ENCODE measurements around the gene TCEA3. TPM values are rescaled to one million over a fixed set of nuclear protein-coding genes. Genes with fewer than 3 reads are reported as not detected.
A peak's percentile ranks its signal among the peaks of the same experiment; 100 is the strongest.

The TCEA3 gene
- total and polyA plus RNA-seq, 2 experiments from 2014 or later = not detected

DNA sequence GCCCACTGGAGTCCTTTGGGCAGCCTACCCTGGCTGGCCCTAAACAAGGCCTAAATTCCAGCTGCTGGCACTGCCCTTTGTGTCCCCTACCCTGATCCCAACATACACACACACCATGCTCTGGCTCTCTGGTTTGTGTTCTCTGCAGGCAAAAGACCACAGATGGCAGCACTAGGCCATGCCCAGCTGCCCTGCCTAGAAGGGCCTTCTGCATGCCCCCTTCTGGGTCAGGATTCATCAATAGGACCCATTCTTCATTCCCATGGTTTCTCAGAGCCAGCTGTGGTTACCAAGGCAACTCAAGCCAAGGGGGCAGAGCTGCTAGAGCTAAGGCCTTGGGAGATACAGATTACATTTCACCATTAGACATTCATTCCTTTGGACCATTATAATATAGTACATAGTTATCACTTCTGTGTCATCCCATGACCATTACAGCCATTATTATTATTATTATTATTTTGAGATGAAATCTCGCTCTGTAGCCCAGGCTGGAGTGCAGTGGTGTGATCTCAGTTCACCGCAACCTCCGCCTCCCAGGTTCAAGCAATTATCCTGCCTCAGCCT is 42.0 kb upstream of the TCEA3 start:
- H3F3A ChIP-seq (replicated peaks; ENCODE audit: low read depth) = no peaks in the 10 kb centered on the region
- no peak for DNase-seq (ENCODE audit: low spot score)
- H3K4me1 ChIP-seq (ENCODE audit: insufficient read depth) = no peaks in the 10 kb centered on the region
- H3K27me3 ChIP-seq (ENCODE audit: insufficient read depth) = no peaks in the 10 kb centered on the region
- no peak overlapping the region for H3K27ac ChIP-seq (ENCODE audit: low read depth)
- no peaks in the 10 kb centered on the region for H3K9me3 Mint-ChIP-seq
- peaks cover 22% of the 10 kb centered on the region for H3K79me2 ChIP-seq (replicated peaks; ENCODE audit: insufficient read depth)
- peaks cover 4% of the 10 kb centered on the region; the same call in 2 of the 3 replicates for H3K4me1 Mint-ChIP-seq
- TF ChIP-seq POLR2AphosphoS5 (IDR thresholded peaks at IDR 0.05; ENCODE audit: low read depth) = no peak
- no peak for TF ChIP-seq EZH2phosphoT487 (IDR thresholded peaks at IDR 0.05; ENCODE audit: unreplicated experiment)
- TF ChIP-seq, protein P1, sequence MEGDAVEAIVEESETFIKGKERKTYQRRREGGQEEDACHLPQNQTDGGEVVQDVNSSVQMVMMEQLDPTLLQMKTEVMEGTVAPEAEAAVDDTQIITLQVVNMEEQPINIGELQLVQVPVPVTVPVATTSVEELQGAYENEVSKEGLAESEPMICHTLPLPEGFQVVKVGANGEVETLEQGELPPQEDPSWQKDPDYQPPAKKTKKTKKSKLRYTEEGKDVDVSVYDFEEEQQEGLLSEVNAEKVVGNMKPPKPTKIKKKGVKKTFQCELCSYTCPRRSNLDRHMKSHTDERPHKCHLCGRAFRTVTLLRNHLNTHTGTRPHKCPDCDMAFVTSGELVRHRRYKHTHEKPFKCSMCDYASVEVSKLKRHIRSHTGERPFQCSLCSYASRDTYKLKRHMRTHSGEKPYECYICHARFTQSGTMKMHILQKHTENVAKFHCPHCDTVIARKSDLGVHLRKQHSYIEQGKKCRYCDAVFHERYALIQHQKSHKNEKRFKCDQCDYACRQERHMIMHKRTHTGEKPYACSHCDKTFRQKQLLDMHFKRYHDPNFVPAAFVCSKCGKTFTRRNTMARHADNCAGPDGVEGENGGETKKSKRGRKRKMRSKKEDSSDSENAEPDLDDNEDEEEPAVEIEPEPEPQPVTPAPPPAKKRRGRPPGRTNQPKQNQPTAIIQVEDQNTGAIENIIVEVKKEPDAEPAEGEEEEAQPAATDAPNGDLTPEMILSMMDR (conservative IDR thresholded peaks at IDR 0.05; ENCODE audit: low read depth in 2 of 2) = 0 out of 4 replicates have a peak, but pooled peaks of 1 of the 2 experiments have one; percentile 11
- no peak for TF ChIP-seq NANOG (IDR thresholded peaks at IDR 0.05; ENCODE audit: borderline replicate concordance)
- TF ChIP-seq, protein P2, sequence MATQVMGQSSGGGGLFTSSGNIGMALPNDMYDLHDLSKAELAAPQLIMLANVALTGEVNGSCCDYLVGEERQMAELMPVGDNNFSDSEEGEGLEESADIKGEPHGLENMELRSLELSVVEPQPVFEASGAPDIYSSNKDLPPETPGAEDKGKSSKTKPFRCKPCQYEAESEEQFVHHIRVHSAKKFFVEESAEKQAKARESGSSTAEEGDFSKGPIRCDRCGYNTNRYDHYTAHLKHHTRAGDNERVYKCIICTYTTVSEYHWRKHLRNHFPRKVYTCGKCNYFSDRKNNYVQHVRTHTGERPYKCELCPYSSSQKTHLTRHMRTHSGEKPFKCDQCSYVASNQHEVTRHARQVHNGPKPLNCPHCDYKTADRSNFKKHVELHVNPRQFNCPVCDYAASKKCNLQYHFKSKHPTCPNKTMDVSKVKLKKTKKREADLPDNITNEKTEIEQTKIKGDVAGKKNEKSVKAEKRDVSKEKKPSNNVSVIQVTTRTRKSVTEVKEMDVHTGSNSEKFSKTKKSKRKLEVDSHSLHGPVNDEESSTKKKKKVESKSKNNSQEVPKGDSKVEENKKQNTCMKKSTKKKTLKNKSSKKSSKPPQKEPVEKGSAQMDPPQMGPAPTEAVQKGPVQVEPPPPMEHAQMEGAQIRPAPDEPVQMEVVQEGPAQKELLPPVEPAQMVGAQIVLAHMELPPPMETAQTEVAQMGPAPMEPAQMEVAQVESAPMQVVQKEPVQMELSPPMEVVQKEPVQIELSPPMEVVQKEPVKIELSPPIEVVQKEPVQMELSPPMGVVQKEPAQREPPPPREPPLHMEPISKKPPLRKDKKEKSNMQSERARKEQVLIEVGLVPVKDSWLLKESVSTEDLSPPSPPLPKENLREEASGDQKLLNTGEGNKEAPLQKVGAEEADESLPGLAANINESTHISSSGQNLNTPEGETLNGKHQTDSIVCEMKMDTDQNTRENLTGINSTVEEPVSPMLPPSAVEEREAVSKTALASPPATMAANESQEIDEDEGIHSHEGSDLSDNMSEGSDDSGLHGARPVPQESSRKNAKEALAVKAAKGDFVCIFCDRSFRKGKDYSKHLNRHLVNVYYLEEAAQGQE (IDR thresholded peaks at IDR 0.05; ENCODE audit: unreplicated experiment) = no peak
- no peak overlapping the region for H3K27ac Mint-ChIP-seq
- no peak overlapping the region for H3K4me3 Mint-ChIP-seq
- no peak for ATAC-seq
- no peaks in the 10 kb centered on the region for H3K36me3 Mint-ChIP-seq (ENCODE audit: low read depth)
- no peak overlapping the region for H2AFZ ChIP-seq
- no peak overlapping the region for H3K4me2 ChIP-seq
- H3K4me3 ChIP-seq = no peak overlapping the region
- no peaks in the 10 kb centered on the region; the same call in 1 of the 2 replicates for H3K36me3 ChIP-seq (ENCODE audit: insufficient read depth)
- H4K20me1 ChIP-seq (replicated peaks; ENCODE audit: insufficient read depth) = peaks cover 47% of the 10 kb centered on the region
- H3K27me3 Mint-ChIP-seq (ENCODE audit: insufficient read depth, low read depth, poor library complexity) = peaks cover 4% of the 10 kb centered on the region
- H3K9me2 ChIP-seq (ENCODE audit: insufficient read depth) = no peaks in the 10 kb centered on the region

DNA sequence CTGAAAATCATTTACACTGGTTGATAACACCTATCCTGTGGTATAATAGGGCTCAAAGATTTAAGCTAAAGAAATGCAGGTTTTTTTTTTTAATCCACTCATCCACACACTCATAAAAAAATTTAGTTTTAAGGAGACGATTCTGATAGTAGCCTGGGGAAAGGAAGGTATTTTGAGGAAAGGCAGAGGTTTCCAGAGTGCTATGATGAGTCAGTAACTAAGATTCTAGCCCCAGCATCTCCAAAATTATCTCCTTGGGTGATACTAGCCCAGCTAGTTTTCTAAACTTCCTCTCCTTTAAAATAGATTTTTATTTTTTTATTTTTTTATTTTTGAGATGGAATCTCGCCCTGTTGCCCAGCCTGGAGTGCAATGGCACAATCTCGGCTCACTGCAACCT is 38.7 kb upstream of the TCEA3 start:
- Mint-ChIP-seq H3K4me1 (peaks cover 5% of the 10 kb centered on the region; the same call in 2 of the 3 replicates), H3K4me3 (no peak overlapping the region), H3K9me3 (no peaks in the 10 kb centered on the region), H3K27me3 (ENCODE audit: insufficient read depth, low read depth, poor library complexity) (peaks cover 10% of the 10 kb centered on the region), H3K36me3 (ENCODE audit: low read depth) (no peaks in the 10 kb centered on the region), H3K27ac (no peak overlapping the region)
- no peaks in the 10 kb centered on the region; the same call in 1 of the 2 replicates for H3K36me3 ChIP-seq (ENCODE audit: insufficient read depth)
- no peak overlapping the region for H3K27ac ChIP-seq (ENCODE audit: low read depth)
- H3K79me2 ChIP-seq (replicated peaks; ENCODE audit: insufficient read depth) = peaks cover 14% of the 10 kb centered on the region
- DNase-seq (ENCODE audit: low spot score) (no peak), ATAC-seq (no peak)
- no peaks in the 10 kb centered on the region for H3K27me3 ChIP-seq (ENCODE audit: insufficient read depth)
- H3K4me1 ChIP-seq (ENCODE audit: insufficient read depth) = no peaks in the 10 kb centered on the region
- TF ChIP-seq ZNF114 (CRISPR knock-in tag; IDR thresholded peaks at IDR 0.05) (no peak), EZH2phosphoT487 (IDR thresholded peaks at IDR 0.05; ENCODE audit: unreplicated experiment) (no peak), ZNF331 (CRISPR knock-in tag; IDR thresholded peaks at IDR 0.05; ENCODE audit: low read depth) (no peak), JUNB (IDR thresholded peaks at IDR 0.05; ENCODE audit: unreplicated experiment) (no peak), EZH2 (IDR thresholded peaks at IDR 0.05; ENCODE audit: low read depth, unreplicated experiment) (no peak)
- TF ChIP-seq, protein P2 (IDR thresholded peaks at IDR 0.05; ENCODE audit: unreplicated experiment) = no peak
- TF ChIP-seq, protein P1 (conservative IDR thresholded peaks at IDR 0.05; ENCODE audit: low read depth in 2 of 2) = no peak
- TF ChIP-seq, protein P3, sequence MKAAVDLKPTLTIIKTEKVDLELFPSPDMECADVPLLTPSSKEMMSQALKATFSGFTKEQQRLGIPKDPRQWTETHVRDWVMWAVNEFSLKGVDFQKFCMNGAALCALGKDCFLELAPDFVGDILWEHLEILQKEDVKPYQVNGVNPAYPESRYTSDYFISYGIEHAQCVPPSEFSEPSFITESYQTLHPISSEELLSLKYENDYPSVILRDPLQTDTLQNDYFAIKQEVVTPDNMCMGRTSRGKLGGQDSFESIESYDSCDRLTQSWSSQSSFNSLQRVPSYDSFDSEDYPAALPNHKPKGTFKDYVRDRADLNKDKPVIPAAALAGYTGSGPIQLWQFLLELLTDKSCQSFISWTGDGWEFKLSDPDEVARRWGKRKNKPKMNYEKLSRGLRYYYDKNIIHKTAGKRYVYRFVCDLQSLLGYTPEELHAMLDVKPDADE (IDR thresholded peaks at IDR 0.05) = no peak
- H3K9me2 ChIP-seq (ENCODE audit: insufficient read depth) = no peaks in the 10 kb centered on the region
- H3K4me3 ChIP-seq = no peak overlapping the region
- H2AFZ ChIP-seq = no peak overlapping the region
- H3F3A ChIP-seq (replicated peaks; ENCODE audit: low read depth) = no peaks in the 10 kb centered on the region
- H4K20me1 ChIP-seq (replicated peaks; ENCODE audit: insufficient read depth) = peaks cover 35% of the 10 kb centered on the region
- H3K4me2 ChIP-seq = no peak overlapping the region
